ENCODE measurements around the gene WFS1. TPM values are rescaled to one million over a fixed set of nuclear protein-coding genes. Genes with fewer than 3 reads are reported as not detected.

Gene WFS1
- total and polyA plus RNA-seq, 4 donors: 11.9 to 66.1 (median 53.1) TPM

DNA sequence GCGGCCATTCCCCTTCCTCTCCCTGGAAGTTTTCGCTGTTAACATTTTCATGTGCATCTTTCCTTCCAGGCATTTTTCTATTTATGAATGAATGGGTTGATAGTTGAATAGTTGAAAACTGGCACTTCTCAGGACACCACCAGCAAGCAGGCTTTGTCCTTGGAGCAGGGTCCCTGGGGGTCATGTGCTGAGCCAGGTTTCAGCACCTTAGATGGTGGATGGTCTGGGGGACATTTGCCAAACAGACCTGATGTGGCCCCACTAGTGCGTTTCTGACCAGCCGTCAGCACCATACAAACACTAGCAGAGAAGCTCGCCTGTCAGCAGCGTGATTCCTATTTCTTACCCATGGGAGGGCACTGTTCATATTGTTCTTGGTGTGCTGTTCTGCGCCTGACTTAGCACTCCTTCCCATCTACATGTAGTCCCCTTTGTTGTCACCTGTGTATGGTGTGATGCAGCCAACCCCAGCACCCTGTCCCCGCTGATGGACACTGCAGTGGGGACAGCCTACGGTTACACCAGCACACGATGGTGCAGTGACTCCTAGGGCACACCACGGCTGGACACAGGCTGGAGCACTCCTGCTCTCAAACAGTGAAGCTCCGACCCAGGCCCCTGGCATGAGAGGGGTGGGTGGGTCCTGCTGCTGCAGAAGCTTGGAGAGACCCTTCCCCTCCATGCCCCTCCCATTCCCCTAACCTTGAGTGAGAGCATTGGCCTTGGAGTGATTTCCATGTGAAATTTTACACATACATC, 27.2 kb upstream of the WFS1 start:
- no peaks in the 10 kb centered on the region for H3K4me1 ChIP-seq (ENCODE audit: control insufficient read depth in 1 of 2, insufficient read depth in 2 of 2, low read length in 2 of 2)
- no peaks in the 10 kb centered on the region for H3K27me3 ChIP-seq (ENCODE audit: control insufficient read depth in 1 of 2, insufficient read depth in 2 of 2, low read length in 1 of 2)
- peaks cover 11% of the 10 kb centered on the region for H3K9me3 ChIP-seq (ENCODE audit: control insufficient read depth, low read length)
- intact Hi-C loops (cut with DNase I): no loop called here
- H3K36me3 ChIP-seq (ENCODE audit: control insufficient read depth in 1 of 2, insufficient read depth in 2 of 2, low read length in 1 of 2): no peaks in the 10 kb centered on the region
- DNase-seq (peak in 1 of 2 donors; percentile 25), ATAC-seq (ENCODE audit: low FRiP score) (peak; percentile 55)
- 83 to 88% methylated on average over 12 of the region's 12 CpGs for WGBS, 2 donors
- no peak overlapping the region for H3K27ac ChIP-seq (ENCODE audit: low read depth in 1 of 2, low read length in 2 of 2)
- H3K4me3 ChIP-seq (ENCODE audit: low read length in 2 of 2): no peak overlapping the region

DNA sequence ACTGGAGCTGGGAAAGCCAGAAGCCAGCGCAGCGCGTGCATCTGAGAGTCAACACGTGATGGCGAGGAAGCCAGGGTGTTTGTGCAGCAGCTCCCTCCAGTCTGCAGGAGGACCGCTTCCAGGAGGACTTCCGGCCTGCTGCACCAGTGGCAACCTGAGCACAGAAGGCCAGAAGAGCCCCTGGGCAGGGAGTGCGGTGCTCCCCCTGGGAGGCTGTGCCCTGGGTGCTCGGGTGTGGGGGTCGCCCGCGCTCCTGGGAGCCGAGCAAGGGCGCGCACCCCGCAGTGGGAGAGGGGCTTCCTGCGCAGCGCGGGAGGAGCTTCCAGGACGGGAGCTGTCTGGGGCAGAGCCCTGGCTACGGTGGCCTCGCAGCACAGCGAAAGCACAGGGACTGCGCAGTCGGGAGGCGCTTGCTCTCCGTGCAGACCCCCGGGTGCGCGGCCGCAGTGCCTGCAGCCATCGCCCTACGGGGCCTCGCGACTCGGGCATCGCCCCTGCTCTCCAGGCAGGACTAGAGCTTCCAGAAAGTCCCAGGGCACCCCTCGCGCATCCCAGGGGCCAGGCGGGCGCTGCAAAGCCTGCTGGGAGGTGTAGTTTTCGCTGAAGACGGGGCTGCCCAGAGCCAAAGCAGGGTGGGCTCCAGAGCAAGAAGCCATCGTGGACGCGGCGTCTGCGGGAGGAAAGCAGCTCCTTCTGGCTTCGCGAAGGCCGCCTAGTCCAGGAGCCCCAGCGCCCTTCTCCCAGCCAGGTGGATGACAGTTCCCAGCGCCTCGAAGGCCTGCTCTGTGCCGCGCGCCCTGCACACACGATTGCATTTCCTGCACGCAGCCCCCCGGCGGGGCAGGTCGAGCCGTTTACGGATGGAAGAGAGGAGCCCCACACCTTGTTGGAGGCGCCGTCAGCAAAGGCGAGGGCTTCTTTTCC, 24.1 kb upstream of the WFS1 start:
- H3K9me3 ChIP-seq (ENCODE audit: control insufficient read depth, low read length): peaks cover 11% of the 10 kb centered on the region
- 10 to 13% methylated on average over 60 to 67 of the region's 67 CpGs for WGBS, 2 donors
- H3K27ac ChIP-seq (ENCODE audit: low read depth in 1 of 2, low read length in 2 of 2): no peak overlapping the region
- H3K4me3 ChIP-seq (ENCODE audit: low read length in 2 of 2): no peak overlapping the region
- H3K36me3 ChIP-seq (ENCODE audit: control insufficient read depth in 1 of 2, insufficient read depth in 2 of 2, low read length in 1 of 2): no peaks in the 10 kb centered on the region
- peak; percentile 9 for ATAC-seq (ENCODE audit: low FRiP score)
- H3K27me3 ChIP-seq (ENCODE audit: control insufficient read depth in 1 of 2, insufficient read depth in 2 of 2, low read length in 1 of 2): no peaks in the 10 kb centered on the region
- DNase-seq: no peak
- intact Hi-C loops (cut with DNase I): no loop called here
- no peaks in the 10 kb centered on the region for H3K4me1 ChIP-seq (ENCODE audit: control insufficient read depth in 1 of 2, insufficient read depth in 2 of 2, low read length in 2 of 2)

DNA sequence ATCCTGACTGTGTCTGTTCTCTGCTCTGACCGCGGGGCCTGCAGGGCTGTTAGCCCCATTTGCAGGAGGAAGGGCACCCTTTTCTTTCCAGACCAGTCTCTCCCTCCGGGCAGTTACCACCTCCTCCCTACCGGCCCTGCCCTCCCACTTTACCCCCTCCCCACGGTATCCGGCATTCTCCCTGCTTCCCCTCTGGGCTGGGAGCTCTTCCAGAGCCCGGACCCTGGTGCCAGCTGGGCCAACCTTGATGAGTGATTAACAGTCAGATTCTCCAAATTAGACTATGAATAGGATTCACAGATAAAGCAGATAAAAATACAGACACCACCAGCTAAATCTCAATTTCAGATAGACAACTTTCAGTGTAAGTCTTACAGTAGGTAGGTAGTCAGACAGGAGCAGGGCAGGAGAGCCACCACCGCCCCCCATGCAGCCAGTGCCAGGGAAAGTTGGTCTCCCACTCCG, 23.4 kb upstream of the WFS1 start:
- WGBS, 2 donors: 57 to 59% methylated on average over 9 of the region's 9 CpGs
- Histone ChIP-seq H3K36me3 (ENCODE audit: control insufficient read depth in 1 of 2, insufficient read depth in 2 of 2, low read length in 1 of 2) (no peaks in the 10 kb centered on the region), H3K9me3 (ENCODE audit: control insufficient read depth, low read length) (peaks cover 11% of the 10 kb centered on the region), H3K27ac (ENCODE audit: low read depth in 1 of 2, low read length in 2 of 2) (no peak overlapping the region), H3K27me3 (ENCODE audit: control insufficient read depth in 1 of 2, insufficient read depth in 2 of 2, low read length in 1 of 2) (no peaks in the 10 kb centered on the region), H3K4me1 (ENCODE audit: control insufficient read depth in 1 of 2, insufficient read depth in 2 of 2, low read length in 2 of 2) (no peaks in the 10 kb centered on the region), H3K4me3 (ENCODE audit: low read length in 2 of 2) (no peak overlapping the region)
- intact Hi-C loops (cut with DNase I): no loop called here
- DNase-seq (no peak), ATAC-seq (ENCODE audit: low FRiP score) (no peak)

DNA sequence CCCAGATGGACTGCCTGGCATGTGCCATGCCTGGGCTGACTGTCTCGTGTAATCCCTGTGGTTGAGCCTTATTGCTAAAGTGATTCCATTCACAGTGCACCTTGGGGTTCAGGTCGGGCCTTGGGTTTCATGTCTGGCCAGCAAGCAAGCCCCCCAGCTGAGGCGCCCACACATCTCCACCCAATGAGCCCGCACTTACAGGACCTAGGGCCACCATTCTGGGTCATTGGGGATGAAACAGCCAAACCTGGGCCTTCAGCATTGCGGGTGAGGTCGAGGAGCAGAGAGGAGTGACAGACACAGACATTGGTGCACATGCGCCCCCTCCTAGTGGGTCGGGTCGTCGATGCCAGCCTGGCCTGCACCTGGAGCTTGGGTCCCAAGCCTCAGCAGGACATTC, 21.3 kb upstream of the WFS1 start:
- ATAC-seq (ENCODE audit: low FRiP score) (no peak), DNase-seq (peak in 1 of 2 donors; percentile 13)
- intact Hi-C loops (cut with DNase I): no loop called here
- Histone ChIP-seq H3K4me3 (ENCODE audit: low read length in 2 of 2) (no peak overlapping the region), H3K9me3 (ENCODE audit: control insufficient read depth, low read length) (peaks cover 11% of the 10 kb centered on the region), H3K36me3 (ENCODE audit: control insufficient read depth in 1 of 2, insufficient read depth in 2 of 2, low read length in 1 of 2) (no peaks in the 10 kb centered on the region), H3K27ac (ENCODE audit: low read depth in 1 of 2, low read length in 2 of 2) (no peak overlapping the region), H3K27me3 (ENCODE audit: control insufficient read depth in 1 of 2, insufficient read depth in 2 of 2, low read length in 1 of 2) (no peaks in the 10 kb centered on the region), H3K4me1 (ENCODE audit: control insufficient read depth in 1 of 2, insufficient read depth in 2 of 2, low read length in 2 of 2) (no peaks in the 10 kb centered on the region)
- WGBS, 2 donors: 73 to 76% methylated on average over 10 of the region's 10 CpGs

DNA sequence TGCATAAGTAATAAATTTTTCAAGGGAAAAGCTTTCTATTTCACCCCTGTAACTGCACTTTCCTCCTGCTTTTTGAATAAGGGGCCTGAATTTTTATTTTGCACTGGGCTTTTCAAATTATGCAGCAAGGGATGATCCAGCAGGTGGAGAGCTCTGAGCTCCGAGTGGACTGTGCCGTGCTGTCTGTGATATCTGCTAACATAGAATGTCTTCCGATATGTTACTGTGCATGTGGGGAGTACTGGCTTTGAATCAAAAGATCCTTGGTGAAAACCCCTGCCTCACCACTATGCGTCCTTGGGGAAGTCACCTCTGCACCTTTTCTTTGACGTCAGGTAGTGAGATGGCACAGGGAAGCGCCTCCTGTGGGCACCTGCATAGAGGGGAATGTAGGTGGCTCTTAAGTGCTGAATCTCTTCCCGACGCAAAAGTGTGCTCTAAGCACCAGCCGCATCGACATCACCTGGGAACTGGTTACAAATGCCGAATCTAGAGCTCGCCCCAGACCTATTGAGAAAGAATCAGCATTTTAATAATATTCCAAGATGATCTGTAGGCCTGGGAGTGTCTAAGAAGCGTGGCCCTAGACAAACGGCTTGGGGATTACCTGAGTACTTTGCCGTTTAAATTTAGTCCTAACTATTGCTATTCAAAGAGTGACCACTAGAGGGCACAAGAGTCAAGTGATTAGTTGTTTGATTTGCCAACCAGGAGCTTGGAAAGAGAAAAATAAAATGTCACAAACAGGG, 19.2 kb upstream of the WFS1 start:
- DNase-seq: no peak
- no peaks in the 10 kb centered on the region for H3K36me3 ChIP-seq (ENCODE audit: control insufficient read depth in 1 of 2, insufficient read depth in 2 of 2, low read length in 1 of 2)
- 15% methylated on average over 15 of the region's 15 CpGs for WGBS, 2 donors

DNA sequence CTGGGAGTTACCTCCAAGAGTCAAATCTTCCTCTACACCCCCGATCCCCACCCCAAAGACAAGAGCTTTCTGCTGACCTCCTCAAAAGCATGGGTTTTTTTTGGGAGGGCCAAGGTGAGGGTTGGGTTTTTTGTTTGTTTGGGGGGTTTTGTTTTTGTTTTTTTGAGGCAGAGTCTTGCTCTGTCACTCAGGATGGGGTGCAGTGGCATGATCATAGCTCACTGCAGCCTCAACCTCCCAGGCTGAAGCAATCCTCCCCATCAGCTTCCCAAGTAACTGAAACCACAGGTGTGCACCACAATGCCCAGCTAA, 18.7 kb upstream of the WFS1 start:
- 0 to 3% methylated on average over 1 of the region's 1 CpG for WGBS, 2 donors
- DNase-seq (no peak), ATAC-seq (ENCODE audit: low FRiP score) (no peak)
- Histone ChIP-seq H3K9me3 (ENCODE audit: control insufficient read depth, low read length) (no peaks in the 10 kb centered on the region), H3K36me3 (ENCODE audit: control insufficient read depth in 1 of 2, insufficient read depth in 2 of 2, low read length in 1 of 2) (no peaks in the 10 kb centered on the region), H3K4me3 (ENCODE audit: low read length in 2 of 2) (no peak overlapping the region), H3K4me1 (ENCODE audit: control insufficient read depth in 1 of 2, insufficient read depth in 2 of 2, low read length in 2 of 2) (no peaks in the 10 kb centered on the region), H3K27me3 (ENCODE audit: control insufficient read depth in 1 of 2, insufficient read depth in 2 of 2, low read length in 1 of 2) (no peaks in the 10 kb centered on the region), H3K27ac (ENCODE audit: low read depth in 1 of 2, low read length in 2 of 2) (no peak overlapping the region)
- intact Hi-C loops (cut with DNase I): loop anchor here (1.0 to 2.0 kb wide), 2 partner anchors 76 to 296 kb away; no protein-coding TSS in a partner anchor

More for the DNA sequence above, 19.2 kb upstream of the WFS1 start:
- H3K27me3 ChIP-seq (ENCODE audit: control insufficient read depth in 1 of 2, insufficient read depth in 2 of 2, low read length in 1 of 2): no peaks in the 10 kb centered on the region
- no peak for ATAC-seq (ENCODE audit: low FRiP score)
- intact Hi-C loops (cut with DNase I): loop anchor here (1.0 to 2.0 kb wide), 2 partner anchors 77 to 296 kb away; no protein-coding TSS in a partner anchor
- H3K4me1 ChIP-seq (ENCODE audit: control insufficient read depth in 1 of 2, insufficient read depth in 2 of 2, low read length in 2 of 2): no peaks in the 10 kb centered on the region
- H3K4me3 ChIP-seq (ENCODE audit: low read length in 2 of 2): no peak overlapping the region
- no peak overlapping the region for H3K27ac ChIP-seq (ENCODE audit: low read depth in 1 of 2, low read length in 2 of 2)
- H3K9me3 ChIP-seq (ENCODE audit: control insufficient read depth, low read length): peaks cover 1% of the 10 kb centered on the region

DNA sequence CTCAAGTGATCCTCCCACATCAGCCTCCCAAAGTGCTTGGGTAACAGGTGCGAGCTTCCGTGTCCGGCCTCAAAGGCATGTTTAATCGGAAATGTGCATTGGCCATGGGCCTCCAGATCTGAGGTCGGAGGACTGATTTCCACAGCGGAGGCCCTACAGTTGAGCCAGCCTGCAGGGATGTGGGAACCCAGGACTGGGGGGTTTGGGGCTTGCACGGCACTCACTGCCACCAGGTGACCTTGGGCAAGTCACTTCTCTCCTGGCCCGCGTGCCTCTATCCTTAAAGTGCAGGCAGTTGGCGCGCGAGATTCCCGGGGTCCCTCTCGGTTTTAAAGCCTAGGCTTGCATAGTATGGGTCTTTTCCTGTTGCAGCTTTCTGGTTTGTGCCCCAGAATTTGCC, 18.3 kb upstream of the WFS1 start:
- WGBS, 2 donors: 95% methylated on average over 14 of the region's 14 CpGs
- DNase-seq (no peak), ATAC-seq (ENCODE audit: low FRiP score) (no peak)
- Histone ChIP-seq H3K27me3 (ENCODE audit: control insufficient read depth in 1 of 2, insufficient read depth in 2 of 2, low read length in 1 of 2) (no peaks in the 10 kb centered on the region), H3K36me3 (ENCODE audit: control insufficient read depth in 1 of 2, insufficient read depth in 2 of 2, low read length in 1 of 2) (no peaks in the 10 kb centered on the region), H3K9me3 (ENCODE audit: control insufficient read depth, low read length) (no peaks in the 10 kb centered on the region), H3K4me3 (ENCODE audit: low read length in 2 of 2) (no peak overlapping the region), H3K27ac (ENCODE audit: low read depth in 1 of 2, low read length in 2 of 2) (no peak overlapping the region), H3K4me1 (ENCODE audit: control insufficient read depth in 1 of 2, insufficient read depth in 2 of 2, low read length in 2 of 2) (no peaks in the 10 kb centered on the region)
- intact Hi-C loops (cut with DNase I): loop anchor here in 1 of 2 donors (1.0 to 2.0 kb wide), 2 partner anchors 76 to 295 kb away; no protein-coding TSS in a partner anchor

DNA sequence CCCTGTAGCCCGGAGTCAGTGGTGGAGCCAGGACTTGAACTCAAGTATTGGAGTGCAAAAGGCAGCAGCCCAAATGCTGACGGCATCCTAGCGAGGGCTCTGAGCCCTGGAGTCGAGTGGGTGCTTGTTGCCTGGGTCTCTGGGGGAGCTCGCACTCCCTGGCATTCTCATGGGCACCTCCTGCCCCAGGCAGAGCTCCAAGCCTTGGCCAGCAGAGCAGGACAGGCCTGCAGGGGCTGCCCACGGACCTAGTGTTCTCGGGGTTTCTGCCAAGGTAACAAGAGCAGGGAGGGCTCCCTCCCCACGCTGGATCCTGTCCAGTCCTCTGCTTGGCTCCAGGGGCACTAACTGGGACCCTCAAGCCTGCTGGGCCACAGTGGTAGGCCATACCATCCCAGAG, 17.6 kb upstream of the WFS1 start:
- no peaks in the 10 kb centered on the region for H3K27me3 ChIP-seq (ENCODE audit: control insufficient read depth in 1 of 2, insufficient read depth in 2 of 2, low read length in 1 of 2)
- no peak for ATAC-seq (ENCODE audit: low FRiP score)
- no peak overlapping the region for H3K4me3 ChIP-seq (ENCODE audit: low read length in 2 of 2)
- H3K9me3 ChIP-seq (ENCODE audit: control insufficient read depth, low read length): no peaks in the 10 kb centered on the region
- no peaks in the 10 kb centered on the region for H3K36me3 ChIP-seq (ENCODE audit: control insufficient read depth in 1 of 2, insufficient read depth in 2 of 2, low read length in 1 of 2)
- H3K27ac ChIP-seq (ENCODE audit: low read depth in 1 of 2, low read length in 2 of 2): no peak overlapping the region
- intact Hi-C loops (cut with DNase I): no loop called here
- no peaks in the 10 kb centered on the region for H3K4me1 ChIP-seq (ENCODE audit: control insufficient read depth in 1 of 2, insufficient read depth in 2 of 2, low read length in 2 of 2)
- WGBS, 2 donors: 16% methylated on average over 8 of the region's 8 CpGs
- DNase-seq: no peak

All from aorta (tissue), 5 donors.